Spinal cord (tissue), 10 donors: ENCODE data around the gene GSN. TPM values are rescaled to one million over a fixed set of nuclear protein-coding genes. Genes with fewer than 3 reads are reported as not detected.
A peak's percentile ranks its signal among the peaks of the same experiment; 100 is the strongest.

ENCODE experiments used
- DNase-seq, 6 donors: peaks; one replicate each; pipeline versions ENCODE4 v3.0.0 to v3.0.0-alpha.2; 2013 to 2015; ENCODE audit warnings: low spot score in 6 of 6, low read depth in 4 of 6
- H3K27ac ChIP-seq: one replicate; pipeline ENCODE4 v1.5.1; 2013; ENCODE audit warnings: low read depth, low read length, control low read depth
- H3K27me3 ChIP-seq: one replicate; pipeline ENCODE4 v1.6.1; 2013; ENCODE audit warnings: low read length; ENCODE audit not compliant: control insufficient read depth, insufficient read depth
- H3K36me3 ChIP-seq: one replicate; pipeline ENCODE4 v1.6.1; 2013; ENCODE audit warnings: low read length; ENCODE audit not compliant: control insufficient read depth, insufficient read depth
- H3K4me1 ChIP-seq: one replicate; pipeline ENCODE4 v1.6.1; 2013; ENCODE audit warnings: low read length; ENCODE audit not compliant: control insufficient read depth, insufficient read depth
- H3K4me3 ChIP-seq: one replicate; pipeline ENCODE4 v1.5.1; 2013; ENCODE audit warnings: low read depth, low read length, control low read depth
- H3K9me3 ChIP-seq: one replicate; pipeline ENCODE4 v1.6.1; 2013; ENCODE audit warnings: low read length; ENCODE audit not compliant: control insufficient read depth, insufficient read depth
- WGBS: methylation state at CpG from one replicate; pipeline ENCODE4 v1.1.5; 2013; ENCODE audit warnings: missing lambda C conversion rate; ENCODE audit not compliant: insufficient coverage; 5-methylcytosine and 5-hydroxymethylcytosine counted together
- polyA plus RNA-seq, 2 donors: library from polyadenylated mRNA; unstranded; fragments of 120-200 nt; gene quantifications; one replicate each; pipeline ENCODE4 v1.2.1, GENCODE V29; 2013; ENCODE audit not compliant: insufficient read length in 2 of 2
- total RNA-seq, 2 donors: library from RNA; depleted of rRNA in 1 of 2; stranded (reverse); fragments of 120-200 nt in 1 of 2; fragments of >200 nt in 1 of 2; gene quantifications; one replicate each; pipeline versions ENCODE4 v1.2.3 to v1.2.4, GENCODE V29; 2013 to 2014
- donor health status: healthy.

The GSN gene
- total and polyA plus RNA-seq, 4 donors, result 91.7 to 342 (median 191) TPM

- Histone ChIP-seq H3K9me3 (no peaks in the 10 kb centered on the region), H3K27me3 (no peaks in the 10 kb centered on the region), H3K27ac (no peak overlapping the region), H3K4me1 (peaks cover 6% of the 10 kb centered on the region), H3K4me3 (no peak overlapping the region), H3K36me3 (peaks cover 37% of the 10 kb centered on the region)
- 100% methylated on average over 1 of the region's 2 CpGs for WGBS
- no peak for DNase-seq
Measured at GRCh38 chr9:121324755-121325154, 56.8 kb downstream of the GSN start.

- peak overlapping the region; percentile 0 for H3K27ac ChIP-seq
Measured at GRCh38 chr9:121325387-121325786, 57.4 kb downstream of the GSN start.

GRCh38 chr9:121326130-121326838, 58.3 kb downstream of the GSN start:
- DNase-seq, result peak in 1 of 6 donors; percentile 40
- WGBS, result 76% methylated on average over 16 of the region's 19 CpGs
- peaks cover 31% of the 10 kb centered on the region for H3K36me3 ChIP-seq
- no peaks in the 10 kb centered on the region for H3K9me3 ChIP-seq
- no peak overlapping the region for H3K27ac ChIP-seq
- H3K4me3 ChIP-seq, result no peak overlapping the region
- H3K27me3 ChIP-seq, result no peaks in the 10 kb centered on the region
- H3K4me1 ChIP-seq, result peaks cover 3% of the 10 kb centered on the region

More at GRCh38 chr9:121325387-121325786, 57.4 kb downstream of the GSN start:
- no peaks in the 10 kb centered on the region for H3K9me3 ChIP-seq
- no peak for DNase-seq
- H3K36me3 ChIP-seq, result peaks cover 37% of the 10 kb centered on the region
- H3K4me1 ChIP-seq, result peaks cover 3% of the 10 kb centered on the region
- H3K27me3 ChIP-seq, result no peaks in the 10 kb centered on the region
- H3K4me3 ChIP-seq, result no peak overlapping the region
- WGBS, result 98% methylated on average over 7 of the region's 7 CpGs

- Histone ChIP-seq H3K27me3 (no peaks in the 10 kb centered on the region), H3K36me3 (peaks cover 34% of the 10 kb centered on the region), H3K4me3 (no peak overlapping the region), H3K4me1 (peaks cover 3% of the 10 kb centered on the region), H3K9me3 (no peaks in the 10 kb centered on the region), H3K27ac (no peak overlapping the region)
- WGBS, result 96% methylated on average over 6 of the region's 11 CpGs
- DNase-seq, result no peak
Measured at GRCh38 chr9:121326901-121327613, 59.1 kb downstream of the GSN start.

- no peak overlapping the region for H3K27ac ChIP-seq
- no peaks in the 10 kb centered on the region for H3K27me3 ChIP-seq
- WGBS, result 79% methylated on average over 6 of the region's 8 CpGs
- H3K4me3 ChIP-seq, result no peak overlapping the region
- DNase-seq, result no peak
- H3K4me1 ChIP-seq, result peaks cover 3% of the 10 kb centered on the region
- H3K36me3 ChIP-seq, result peaks cover 38% of the 10 kb centered on the region
- no peaks in the 10 kb centered on the region for H3K9me3 ChIP-seq
Measured at GRCh38 chr9:121328476-121328875, 60.5 kb downstream of the GSN start.

GRCh38 chr9:121328876-121329681, 61.1 kb downstream of the GSN start:
- 88% methylated on average over 15 of the region's 16 CpGs for WGBS
- no peak for DNase-seq
- Histone ChIP-seq H3K27me3 (no peaks in the 10 kb centered on the region), H3K27ac (no peak overlapping the region), H3K4me1 (peaks cover 3% of the 10 kb centered on the region), H3K4me3 (no peak overlapping the region), H3K9me3 (no peaks in the 10 kb centered on the region), H3K36me3 (peaks cover 38% of the 10 kb centered on the region)

GRCh38 chr9:121331549-121331948, 63.6 kb downstream of the GSN start:
- 94% methylated on average over 2 of the region's 3 CpGs for WGBS
- Histone ChIP-seq H3K27ac (no peak overlapping the region), H3K4me1 (no peaks in the 10 kb centered on the region), H3K4me3 (no peak overlapping the region), H3K9me3 (no peaks in the 10 kb centered on the region), H3K36me3 (peaks cover 28% of the 10 kb centered on the region), H3K27me3 (no peaks in the 10 kb centered on the region)
- no peak for DNase-seq

- Histone ChIP-seq H3K4me1 (no peaks in the 10 kb centered on the region), H3K27me3 (no peaks in the 10 kb centered on the region), H3K27ac (no peak overlapping the region), H3K4me3 (no peak overlapping the region), H3K36me3 (peaks cover 22% of the 10 kb centered on the region), H3K9me3 (no peaks in the 10 kb centered on the region)
- DNase-seq, result no peak
- WGBS, result 91% methylated on average over 12 of the region's 14 CpGs
Measured at GRCh38 chr9:121331992-121332685, 64.2 kb downstream of the GSN start.
